Smooth muscle cell (in vitro differentiated cells): ENCODE measurements around the gene RANBP3. TPM values are rescaled to one million over a fixed set of nuclear protein-coding genes. Genes with fewer than 3 reads are reported as not detected.

Source experiments
- DNase-seq: peaks from one replicate; lab custom pipeline; 2025; ENCODE audit not compliant: unreplicated experiment; lab: John Stamatoyannopoulos, UW
- H2AFZ ChIP-seq: fragments of 200-600 bp; sonication (generic); 2 replicates; pipeline ENCODE4 v1.6.0; 2016; ENCODE audit warnings: antibody characterized with exemption, low read depth, mild to moderate bottlenecking
- H3F3A ChIP-seq: fragments of 200-600 bp; sonication (generic); 2 replicates; pipeline ENCODE4 v1.6.0; 2017; ENCODE audit warnings: antibody characterized with exemption, low read depth
- H3K27ac ChIP-seq: fragments of 200-600 bp; sonication (generic); 2 replicates; pipeline ENCODE4 v1.5.1; 2016; ENCODE audit warnings: low read depth, mild to moderate bottlenecking
- H3K27me3 ChIP-seq: fragments of 200-600 bp; sonication (generic); 2 replicates; pipeline ENCODE4 v1.6.1; 2016; ENCODE audit warnings: low read depth, mild to moderate bottlenecking
- H3K36me3 ChIP-seq: fragments of 200-600 bp; sonication (generic); 2 replicates; pipeline ENCODE4 v1.5.1; 2016; ENCODE audit warnings: low read depth
- H3K4me1 ChIP-seq: fragments of 200-600 bp; sonication (generic); 2 replicates; pipeline ENCODE4 v1.5.1; 2016; ENCODE audit warnings: low read depth
- H3K4me2 ChIP-seq: fragments of 200-600 bp; sonication (generic); 2 replicates; pipeline ENCODE4 v1.6.0; 2016; ENCODE audit warnings: mild to moderate bottlenecking
- H3K4me3 ChIP-seq: fragments of 200-600 bp; sonication (generic); 2 replicates; pipeline ENCODE4 v1.5.1; 2016; ENCODE audit warnings: mild to moderate bottlenecking
- H3K79me2 ChIP-seq: fragments of 200-600 bp; sonication (generic); 2 replicates; pipeline ENCODE4 v1.6.0; 2016; ENCODE audit warnings: low read depth, mild to moderate bottlenecking
- H3K9ac ChIP-seq: fragments of 200-600 bp; sonication (generic); 2 replicates; pipeline ENCODE4 v1.6.0; 2016; ENCODE audit warnings: low read depth
- H3K9me3 ChIP-seq: fragments of 200-600 bp; sonication (generic); replicated peaks from 2 replicates; pipeline ENCODE4 v1.5.1; 2016; ENCODE audit warnings: low read depth
- H4K20me1 ChIP-seq: fragments of 200-600 bp; sonication (generic); 2 replicates; pipeline ENCODE4 v1.6.0; 2016; ENCODE audit warnings: low read depth
- WGBS: methylation state at CpG from one replicate; pipeline ENCODE4 v1.1.7; 2016; ENCODE audit warnings: low lambda C conversion rate; 5-methylcytosine and 5-hydroxymethylcytosine counted together
- polyA plus RNA-seq: library from polyadenylated mRNA; unstranded; fragments of >200 nt; fragmentation: Nextera tagmentation; extraction: Ambion mirVana; gene quantifications from 2 replicates; pipeline ENCODE4 v1.2.1, GENCODE V29; 2016
- total RNA-seq: library from RNA; depleted of rRNA; stranded (reverse); fragments of >200 nt; gene quantifications from 2 replicates; pipeline ENCODE4 v1.2.3, GENCODE V29; 2014
- TF ChIP-seq, protein P1 (sequence below): fragments of 200-600 bp; sonication (generic); IDR thresholded peaks from 2 replicates; pipeline ENCODE4 v1.5.1; 2017; ENCODE audit warnings: borderline replicate concordance, mild to moderate bottlenecking, antibody characterized with exemption; ENCODE audit not compliant: insufficient read depth, poor library complexity, severe bottlenecking

Gene RANBP3
- total and polyA plus RNA-seq, 2 experiments from 2014 or later, result 13.4 to 65.8 TPM

DNA sequence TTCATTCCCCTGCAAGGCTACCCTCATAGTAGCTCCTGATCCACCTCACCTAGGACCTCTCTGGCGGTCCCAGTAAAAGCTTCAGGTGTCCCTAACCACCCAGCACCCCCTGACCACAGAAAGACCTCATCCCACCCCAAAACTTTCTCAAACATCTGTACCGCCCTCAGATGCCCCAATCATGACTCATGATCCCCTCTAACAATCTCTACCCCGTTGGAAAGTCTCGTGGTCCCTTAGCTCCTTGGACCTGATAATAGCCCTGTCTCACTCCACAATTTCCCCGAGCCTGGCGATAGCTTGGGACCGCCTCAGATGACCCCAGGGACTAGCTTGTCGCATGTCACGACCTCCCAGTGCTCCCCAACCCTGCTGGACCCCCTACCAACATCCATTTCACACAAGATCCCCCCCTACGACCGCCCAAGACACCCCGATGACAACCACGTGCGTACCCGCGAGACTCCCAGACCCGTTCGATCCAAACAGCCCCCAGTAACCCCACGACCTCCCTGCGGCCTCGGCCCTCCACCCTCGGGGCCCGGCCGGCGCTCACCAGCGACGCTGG lies 74.8 kb downstream of the RANBP3 start:
- H3K79me2 ChIP-seq, result peaks cover 48% of the 10 kb centered on the region
- peak overlapping the region; percentile 96 for H3K4me3 ChIP-seq

DNA sequence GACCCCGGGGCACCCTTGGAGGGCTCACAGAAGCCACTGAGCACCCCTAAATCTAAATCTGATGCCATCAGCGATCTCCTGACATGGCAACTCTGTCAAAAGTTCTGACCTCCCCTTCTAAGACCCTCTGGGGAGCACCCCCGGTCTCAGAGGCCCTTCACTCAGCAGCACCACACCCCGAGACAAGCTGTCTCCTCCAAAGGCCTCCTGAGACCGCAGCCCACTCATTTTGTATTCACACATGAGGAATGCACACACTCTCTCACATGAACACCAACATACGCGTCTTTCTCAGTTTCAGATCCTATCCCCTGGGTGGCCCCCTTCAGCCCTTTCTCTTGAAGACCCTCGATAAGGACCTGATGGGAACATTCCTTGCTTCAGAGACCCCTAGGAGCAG lies 77.0 kb downstream of the RANBP3 start:
- Histone ChIP-seq H3K4me2 (no peak overlapping the region), H3K79me2 (peaks cover 48% of the 10 kb centered on the region), H2AFZ (no peak overlapping the region), H3K9me3 (no peaks in the 10 kb centered on the region), H3K27ac (no peak overlapping the region), H3F3A (no peaks in the 10 kb centered on the region), H4K20me1 (peaks cover 64% of the 10 kb centered on the region), H3K9ac (no peak overlapping the region), H3K4me3 (no peak overlapping the region), H3K36me3 (no peaks in the 10 kb centered on the region), H3K4me1 (no peaks in the 10 kb centered on the region), H3K27me3 (no peaks in the 10 kb centered on the region)
- TF ChIP-seq, protein P1, sequence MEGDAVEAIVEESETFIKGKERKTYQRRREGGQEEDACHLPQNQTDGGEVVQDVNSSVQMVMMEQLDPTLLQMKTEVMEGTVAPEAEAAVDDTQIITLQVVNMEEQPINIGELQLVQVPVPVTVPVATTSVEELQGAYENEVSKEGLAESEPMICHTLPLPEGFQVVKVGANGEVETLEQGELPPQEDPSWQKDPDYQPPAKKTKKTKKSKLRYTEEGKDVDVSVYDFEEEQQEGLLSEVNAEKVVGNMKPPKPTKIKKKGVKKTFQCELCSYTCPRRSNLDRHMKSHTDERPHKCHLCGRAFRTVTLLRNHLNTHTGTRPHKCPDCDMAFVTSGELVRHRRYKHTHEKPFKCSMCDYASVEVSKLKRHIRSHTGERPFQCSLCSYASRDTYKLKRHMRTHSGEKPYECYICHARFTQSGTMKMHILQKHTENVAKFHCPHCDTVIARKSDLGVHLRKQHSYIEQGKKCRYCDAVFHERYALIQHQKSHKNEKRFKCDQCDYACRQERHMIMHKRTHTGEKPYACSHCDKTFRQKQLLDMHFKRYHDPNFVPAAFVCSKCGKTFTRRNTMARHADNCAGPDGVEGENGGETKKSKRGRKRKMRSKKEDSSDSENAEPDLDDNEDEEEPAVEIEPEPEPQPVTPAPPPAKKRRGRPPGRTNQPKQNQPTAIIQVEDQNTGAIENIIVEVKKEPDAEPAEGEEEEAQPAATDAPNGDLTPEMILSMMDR, result no peak
- WGBS, result 95% methylated on average over 8 of the region's 8 CpGs
- DNase-seq, result no peak

More for the DNA sequence above, 74.8 kb downstream of the RANBP3 start:
- Histone ChIP-seq H3K4me2 (peak overlapping the region; percentile 90), H3K27ac (peak overlapping the region; percentile 95), H3K4me1 (no peaks in the 10 kb centered on the region), H3K36me3 (no peaks in the 10 kb centered on the region), H3K9ac (peak overlapping the region; percentile 100), H3K27me3 (no peaks in the 10 kb centered on the region), H2AFZ (peak overlapping the region; percentile 85), H3K9me3 (no peaks in the 10 kb centered on the region), H3F3A (no peaks in the 10 kb centered on the region), H4K20me1 (peaks cover 43% of the 10 kb centered on the region)
- WGBS, result under 1% methylated on average over 27 of the region's 27 CpGs
- TF ChIP-seq, protein P1, result no peak
- DNase-seq, result no peak

DNA sequence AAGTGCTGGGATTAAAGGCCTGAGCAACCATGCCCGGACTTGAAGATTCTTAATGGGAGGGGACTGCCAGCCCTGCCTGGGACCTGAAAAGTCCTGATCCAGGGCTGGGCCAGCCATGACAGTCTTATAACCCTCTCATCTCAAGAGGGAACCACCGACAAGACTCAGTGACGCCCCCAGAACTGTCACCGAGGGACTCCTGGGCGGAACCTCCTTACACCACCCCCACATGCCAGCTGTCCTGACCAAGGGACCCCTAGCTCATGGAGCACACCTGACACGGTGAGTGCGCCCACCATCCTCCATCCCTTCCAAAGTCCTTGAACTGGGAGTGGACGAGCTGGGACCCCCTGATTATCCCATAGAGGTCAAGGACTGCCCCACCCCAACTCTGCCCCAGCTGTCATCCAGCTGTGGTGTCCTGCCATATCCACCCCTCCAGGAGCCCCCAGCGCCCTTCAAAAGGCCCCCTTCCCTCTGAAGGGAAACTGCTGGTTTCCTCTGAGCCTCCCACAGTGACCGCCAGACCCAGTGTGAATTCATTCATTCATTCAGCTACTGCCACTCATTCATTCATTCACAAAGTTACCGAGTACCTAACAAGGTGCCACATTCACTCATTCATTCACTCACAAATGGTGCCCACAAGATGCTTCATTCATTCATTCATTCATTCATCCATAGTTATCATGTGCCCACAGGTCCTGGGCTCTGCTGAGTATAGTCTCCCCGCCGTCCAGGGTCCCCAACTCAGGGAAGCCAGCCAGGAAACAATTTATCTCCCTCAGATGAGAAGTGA lies 78.0 kb downstream of the RANBP3 start:
- H3K36me3 ChIP-seq, result no peaks in the 10 kb centered on the region
- H3K4me3 ChIP-seq, result no peak overlapping the region
- WGBS, result 97% methylated on average over 13 of the region's 13 CpGs
- H3K4me2 ChIP-seq, result no peak overlapping the region
- H3K27ac ChIP-seq, result no peak overlapping the region
- peaks cover 48% of the 10 kb centered on the region for H3K79me2 ChIP-seq
- no peak overlapping the region for H3K9ac ChIP-seq
- no peak overlapping the region for H2AFZ ChIP-seq
- peaks cover 74% of the 10 kb centered on the region for H4K20me1 ChIP-seq
- no peaks in the 10 kb centered on the region for H3K27me3 ChIP-seq
- no peaks in the 10 kb centered on the region for H3F3A ChIP-seq
- no peaks in the 10 kb centered on the region for H3K9me3 ChIP-seq
- H3K4me1 ChIP-seq, result no peaks in the 10 kb centered on the region
- no peak for DNase-seq
- TF ChIP-seq, protein P1, result no peak
